Ramos (cell line): ENCODE data around the gene RFX1.
"Not testable (repeated sequence)": the region's sequence is repeated elsewhere in the genome, so short reads cannot be mapped to it uniquely, and the experiment has no call there.

ENCODE experiments used
- in situ Hi-C: fragments of 300-500 bp; cut with MboI; formaldehyde crosslinking; loops from one replicate; pipeline ENCODE4 v1.14.3; 2022; ENCODE audit warnings: low sequenced_read_pairs; ENCODE audit not compliant: unreplicated experiment

RFX1 gene

DNA sequence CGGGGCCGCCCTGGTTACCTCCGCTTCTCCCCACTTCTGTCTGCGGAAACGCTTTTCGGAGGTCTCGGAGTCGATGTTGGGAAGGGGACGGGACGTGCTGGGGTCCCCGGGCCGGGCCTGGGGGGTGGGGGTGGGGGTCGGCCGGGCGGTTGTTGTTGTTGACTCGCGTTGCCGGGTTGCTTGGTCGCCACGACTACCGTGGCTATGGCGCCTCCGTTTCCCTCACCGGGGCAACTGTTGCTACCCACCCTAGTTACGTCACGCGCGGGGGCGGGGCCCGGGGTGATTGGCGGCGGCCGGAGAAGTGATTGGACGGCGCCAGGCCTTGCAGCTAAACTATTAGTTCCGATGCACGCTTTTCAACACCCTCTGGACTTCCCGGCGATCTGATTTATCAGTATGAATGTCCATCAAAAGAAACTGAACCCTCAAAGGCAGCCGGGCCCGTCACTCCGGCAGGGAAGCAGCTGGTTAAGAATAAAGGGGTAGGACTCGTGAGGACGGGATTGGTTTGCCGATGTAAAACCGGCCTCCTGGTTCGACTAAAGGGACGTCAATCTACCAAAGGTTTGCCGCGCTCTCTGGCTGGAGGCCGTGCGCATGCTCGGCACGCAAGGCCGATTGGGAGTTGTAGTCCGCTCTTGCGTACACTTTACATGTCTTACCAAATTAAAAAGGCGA is at the start of gene RFX1:
Gene RFX1, minus strand, starts transcription at position 236 of the 681 bp plus-strand sequence. CDS start 12,477 bp downstream, outside the sequence.
- in situ Hi-C loops, result no loop called here

DNA sequence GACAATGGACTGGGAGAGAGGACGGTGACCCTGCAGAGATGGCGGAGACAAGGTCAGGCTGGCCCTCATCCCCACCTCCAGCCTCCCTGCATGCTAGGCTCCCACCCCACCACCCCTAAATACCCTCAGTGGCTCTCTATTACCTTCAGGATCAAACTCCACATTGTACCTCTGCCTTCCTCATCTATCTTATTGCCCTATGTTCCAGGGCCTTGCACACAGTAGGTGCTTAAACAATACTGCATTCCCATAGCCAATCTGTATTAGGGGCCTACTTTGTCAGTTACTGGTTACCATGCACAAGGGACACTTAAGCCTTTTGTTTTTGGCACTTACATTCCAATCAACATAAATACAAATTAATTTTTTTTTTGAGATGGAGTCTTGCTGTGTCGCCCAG is 49.3 kb upstream of the RFX1 start:
- in situ Hi-C loops, result loop anchor here (25.0 kb wide), 1 partner anchor 443 kb away; no protein-coding TSS in a partner anchor

DNA sequence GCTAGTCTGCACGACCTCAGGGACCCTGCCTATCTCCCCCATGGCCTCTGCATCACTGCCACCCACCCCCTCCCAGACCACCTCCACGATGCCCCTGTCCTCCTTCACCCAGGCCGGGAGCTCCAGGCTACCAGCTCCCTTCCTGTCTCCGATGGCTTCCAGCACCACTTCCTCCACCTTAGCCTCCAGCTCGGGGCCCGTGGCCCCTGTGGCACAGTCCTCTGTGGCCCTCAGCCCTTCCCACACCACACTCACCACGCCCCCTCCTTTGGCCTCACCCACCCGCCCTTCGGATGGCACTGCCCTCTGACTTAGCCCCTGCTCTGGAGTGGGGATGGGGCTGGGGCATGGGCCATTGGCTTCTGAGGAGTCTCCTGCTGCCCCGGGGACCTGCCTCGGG is 48.6 kb upstream of the RFX1 start:
- in situ Hi-C loops, result loop anchor here (25.0 kb wide), 1 partner anchor 442 kb away; no protein-coding TSS in a partner anchor

DNA sequence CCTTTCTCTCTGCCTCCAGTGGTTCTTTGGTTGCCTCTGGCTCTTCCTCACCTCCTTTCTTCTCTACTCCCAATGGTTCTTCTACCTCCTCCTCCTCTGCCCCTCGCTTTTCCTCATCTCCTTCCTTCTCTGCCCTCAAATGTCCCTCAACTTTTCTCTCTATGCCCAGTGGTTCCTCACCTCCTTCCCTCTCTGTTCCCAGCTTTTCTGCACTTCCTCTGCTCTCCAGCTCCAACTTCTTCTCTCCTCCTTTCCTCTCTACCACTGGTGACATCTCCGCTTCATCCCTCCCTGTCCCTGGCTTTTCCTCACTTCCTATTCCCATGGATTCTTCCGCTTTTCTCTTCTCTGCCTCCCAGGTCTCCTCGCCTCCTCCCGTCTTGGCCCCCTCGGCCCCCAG is 48.0 kb upstream of the RFX1 start:
- in situ Hi-C loops, result loop anchor here (25.0 kb wide), 1 partner anchor 442 kb away; no protein-coding TSS in a partner anchor

DNA sequence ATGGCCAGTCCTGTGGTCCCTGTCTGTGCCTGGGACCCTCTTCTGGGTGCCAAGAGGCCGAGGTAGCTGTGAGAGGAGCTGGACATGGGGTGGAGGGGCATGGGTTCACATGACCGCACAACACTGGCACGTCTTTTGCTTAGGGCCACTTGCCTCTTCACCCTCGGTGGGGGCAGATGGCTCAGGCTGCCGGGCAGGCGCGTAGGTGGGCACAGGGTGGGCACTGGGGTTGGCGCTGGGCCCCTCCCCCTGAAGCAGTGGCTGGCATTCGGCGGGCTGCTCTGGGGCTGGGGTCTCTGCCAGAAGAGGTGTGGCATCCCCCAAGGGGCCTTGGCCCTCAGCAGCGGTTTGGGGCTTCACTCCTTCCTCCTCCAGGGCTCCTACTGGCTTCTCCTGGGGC is 47.4 kb upstream of the RFX1 start:
- in situ Hi-C loops, result loop anchor here (25.0 kb wide), 1 partner anchor 441 kb away; no protein-coding TSS in a partner anchor

DNA sequence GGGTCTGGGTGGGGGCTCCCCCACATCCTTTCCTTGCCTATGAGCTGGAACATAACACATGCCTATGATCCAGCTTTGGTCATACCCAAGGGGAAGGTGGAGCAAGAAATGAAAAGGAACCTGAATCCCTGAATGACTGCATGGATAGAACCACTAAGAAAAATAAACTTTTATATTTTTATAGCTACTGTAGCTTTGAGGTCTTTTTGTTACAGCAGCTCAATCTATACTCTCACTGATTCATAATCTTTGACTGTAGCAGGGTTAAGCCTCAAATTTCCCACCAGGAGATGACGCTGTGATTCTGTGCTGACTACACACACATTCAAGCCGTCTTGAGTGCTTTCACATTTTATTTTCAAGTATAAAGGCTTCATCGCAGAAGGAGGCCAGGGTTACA is 46.9 kb upstream of the RFX1 start:
- in situ Hi-C loops, result loop anchor here (25.0 kb wide), 1 partner anchor 441 kb away; no protein-coding TSS in a partner anchor

GRCh38 chr19:14052470-14052869 is 46.4 kb upstream of the RFX1 start:
- in situ Hi-C loops, result loop anchor here (25.0 kb wide), 1 partner anchor 440 kb away; no protein-coding TSS in a partner anchor

GRCh38 chr19:14051980-14052379 is 45.9 kb upstream of the RFX1 start:
- in situ Hi-C loops, result loop anchor here (25.0 kb wide), 1 partner anchor 440 kb away; no protein-coding TSS in a partner anchor

- in situ Hi-C loops, result loop anchor here (25.0 kb wide), 1 partner anchor 439 kb away; no protein-coding TSS in a partner anchor
These were observed 44.8 kb upstream of the RFX1 start for GRCh38 chr19:14050961-14051360.

- in situ Hi-C loops, result loop anchor here (25.0 kb wide), 1 partner anchor 438 kb away; no protein-coding TSS in a partner anchor
These were observed 44.4 kb upstream of the RFX1 start for GRCh38 chr19:14050512-14050911.

DNA sequence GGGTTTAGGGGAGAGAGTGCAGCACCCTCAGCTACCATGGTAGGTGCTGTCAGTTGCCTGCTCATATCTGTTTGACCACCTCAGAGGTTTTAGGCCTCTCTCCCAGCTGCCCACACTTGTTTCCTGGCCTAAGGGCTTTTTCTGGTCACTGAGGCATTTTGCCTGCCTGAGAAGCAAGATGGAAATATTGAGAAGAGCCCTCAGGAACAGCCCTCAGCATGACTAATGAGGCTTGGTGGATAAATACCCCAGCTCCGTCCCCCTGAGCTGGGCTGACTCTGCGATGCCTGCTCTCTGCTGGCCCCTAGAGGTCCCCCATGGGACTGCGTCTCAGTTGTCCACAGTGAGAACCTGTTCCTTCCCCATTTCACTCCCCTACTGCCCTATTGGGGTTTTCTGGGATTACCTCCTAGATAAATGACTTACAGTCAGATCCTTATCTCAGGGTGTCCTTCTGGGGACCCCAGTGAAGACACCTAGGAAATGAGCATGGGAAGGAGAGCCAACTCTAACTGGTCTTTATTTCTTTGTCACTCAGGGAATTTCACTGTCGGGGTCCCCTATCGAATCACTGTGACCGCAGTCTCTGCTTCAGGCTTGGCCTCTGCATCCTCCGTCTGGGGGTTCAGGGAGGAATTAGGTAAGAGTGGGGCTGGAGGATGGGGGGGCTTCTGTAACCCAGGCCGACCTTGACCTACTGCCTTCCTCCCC is 42.5 kb upstream of the RFX1 start:
- in situ Hi-C loops, result no loop called here

GRCh38 chr19:14047866-14048265 is 41.7 kb upstream of the RFX1 start:
- in situ Hi-C loops, result not testable (repeated sequence)

DNA sequence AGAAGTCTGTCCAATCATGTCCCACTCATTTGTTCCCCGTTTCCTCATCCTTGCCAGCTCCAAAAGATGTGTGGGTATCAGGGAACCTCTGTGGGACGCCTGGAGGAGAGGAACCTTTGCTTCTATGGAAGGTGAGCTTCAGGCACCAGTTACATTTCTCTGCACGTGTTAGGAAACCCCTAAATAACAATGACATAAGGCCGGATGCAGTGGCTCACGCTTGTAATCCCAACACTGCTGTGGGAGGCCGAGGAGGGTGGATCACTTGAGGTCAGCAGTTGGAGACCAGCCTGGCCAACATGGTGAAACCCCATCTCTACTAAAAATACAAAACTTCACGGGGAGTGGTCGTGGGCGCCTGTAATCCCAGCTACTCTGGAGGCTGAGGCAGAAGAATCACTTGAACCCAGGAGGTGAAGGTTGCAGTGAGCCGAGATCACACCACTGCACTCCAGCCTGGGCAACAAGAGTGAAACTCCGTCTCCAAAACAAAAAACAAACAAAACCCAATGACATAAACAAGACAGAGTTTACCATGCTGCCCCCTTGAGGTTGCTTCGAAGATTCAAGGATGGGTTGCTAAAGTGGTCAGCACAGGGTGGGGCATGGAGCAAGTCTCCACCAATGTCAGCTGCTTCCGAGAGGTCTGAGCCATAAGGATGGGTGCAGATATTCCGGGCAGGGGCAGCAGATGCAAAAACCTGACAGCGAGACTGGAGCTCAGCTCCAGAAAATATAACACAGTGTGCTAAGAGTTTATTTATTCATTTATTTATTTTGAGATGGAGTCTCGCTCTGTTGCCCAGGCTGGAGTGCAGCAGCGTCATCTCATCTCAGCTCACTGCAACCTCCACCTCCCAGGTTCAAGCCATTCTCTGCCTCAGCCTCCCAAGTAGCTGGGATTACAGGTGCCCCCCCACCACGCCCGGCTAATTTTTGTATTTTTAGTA is 36.8 kb upstream of the RFX1 start:
- in situ Hi-C loops, result not testable (repeated sequence)

- in situ Hi-C loops, result no loop called here
These were observed 33.1 kb upstream of the RFX1 start for GRCh38 chr19:14039181-14039580.

DNA sequence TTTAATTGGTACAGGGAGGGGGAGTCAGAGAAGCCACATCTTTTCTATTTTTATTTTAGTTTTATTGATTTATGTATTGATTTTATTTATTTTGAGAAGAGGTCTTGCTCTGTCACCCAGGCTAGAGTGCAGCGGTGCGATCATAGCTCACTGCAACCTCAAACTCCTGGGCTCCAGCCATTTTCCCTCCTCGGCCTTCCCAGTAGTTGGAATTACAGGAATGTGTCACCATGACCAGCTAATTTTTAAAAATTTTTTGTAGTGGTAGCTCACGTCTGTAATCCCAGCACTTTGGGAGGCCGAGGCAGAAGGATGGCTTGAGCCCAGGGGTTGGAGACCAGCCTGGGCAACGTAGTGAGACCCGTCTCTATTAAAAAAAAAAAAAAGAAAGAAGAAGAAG is 29.6 kb upstream of the RFX1 start:
- in situ Hi-C loops, result no loop called here

DNA sequence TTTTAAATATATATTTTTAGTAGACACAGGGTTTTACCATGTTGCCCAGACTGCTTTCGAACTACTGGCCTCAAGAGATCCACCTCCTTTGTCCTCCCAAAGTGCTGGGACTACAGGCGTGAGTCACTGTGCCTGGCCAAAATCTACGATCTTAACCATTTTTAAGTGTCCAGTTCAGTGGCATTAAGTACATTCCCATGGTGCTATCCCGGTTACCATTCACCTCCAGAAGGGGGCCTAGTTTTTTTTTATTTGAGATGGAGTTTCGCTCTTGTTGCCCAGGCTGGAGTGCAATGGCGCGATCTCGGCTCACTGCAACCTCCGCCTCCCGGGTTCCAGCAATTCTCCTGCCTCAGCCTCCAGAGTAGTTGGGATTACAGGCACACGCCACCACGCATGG is 29.0 kb upstream of the RFX1 start:
- in situ Hi-C loops, result not testable (repeated sequence)

GRCh38 chr19:14033946-14034345 is 27.8 kb upstream of the RFX1 start:
- in situ Hi-C loops, result no loop called here

DNA sequence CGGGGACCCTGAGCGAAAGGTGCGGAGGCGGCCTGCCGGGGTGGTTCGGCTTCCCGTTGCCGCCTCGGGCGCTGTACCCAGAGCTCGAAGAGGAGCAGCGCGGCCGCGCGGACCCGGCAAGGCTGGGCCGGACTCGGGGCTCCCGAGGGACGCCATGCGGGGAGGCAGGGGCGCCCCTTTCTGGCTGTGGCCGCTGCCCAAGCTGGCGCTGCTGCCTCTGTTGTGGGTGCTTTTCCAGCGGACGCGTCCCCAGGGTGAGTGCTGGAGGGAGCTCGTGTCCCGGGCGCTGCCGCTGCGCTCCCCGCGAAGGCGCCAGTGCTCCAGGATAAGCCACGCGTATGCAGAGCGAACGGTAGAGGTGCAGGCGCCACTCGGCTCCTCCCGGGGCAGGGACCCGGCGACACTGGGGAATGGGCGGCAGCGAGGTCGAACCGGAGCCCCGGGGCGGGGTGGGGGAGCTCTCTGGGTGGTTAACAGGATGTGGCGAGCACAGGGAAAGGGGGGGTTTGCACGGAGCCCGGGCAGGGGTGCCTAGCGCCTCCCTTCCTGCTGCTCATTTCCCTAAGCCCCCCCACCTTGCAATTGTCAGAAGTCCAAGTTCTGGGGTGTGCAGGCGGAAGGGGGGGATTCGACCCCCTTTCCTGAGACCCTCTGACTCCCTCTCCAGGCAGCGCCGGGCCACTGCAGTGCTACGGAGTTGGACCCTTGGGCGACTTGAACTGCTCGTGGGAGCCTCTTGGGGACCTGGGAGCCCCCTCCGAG is 25.8 kb upstream of the RFX1 start, which contains the start of gene IL27RA:
Gene IL27RA, plus strand, starts transcription at position 44 of the 762 bp plus-strand sequence. Its CDS starts 111 bp downstream, at position 155.
- in situ Hi-C loops, result no loop called here

GRCh38 chr19:14030997-14031718 is 25.0 kb upstream of the RFX1 start:
- in situ Hi-C loops, result no loop called here
